Measurements from ENCODE around the gene HHIPL1. TPM values are rescaled to one million over a fixed set of nuclear protein-coding genes. Genes with fewer than 3 reads are reported as not detected.

The HHIPL1 gene
- 3.3 and 4.7 TPM in 2 replicates for total RNA-seq

GRCh38 chr14:99644723-99645544, at the start of gene HHIPL1:
Gene HHIPL1 (plus strand): TSS chr14:99645129. CDS start chr14:99645208, 79 bp downstream.

GRCh38 chr14:99603471-99604277, 41.3 kb upstream of the HHIPL1 start, which contains the start of gene CCDC85C:
Gene CCDC85C (minus strand): TSS chr14:99604207. CDS start chr14:99603959, 248 bp downstream.

GRCh38 chr14:99683619-99684409, 38.9 kb downstream of the HHIPL1 start, which contains the start of gene CYP46A1:
Gene CYP46A1 (plus strand): TSS chr14:99684298. CDS start chr14:99684418, 120 bp downstream.

Other genes starting within 250 kb of the HHIPL1 start
- gene SETD3, start 164.3 kb upstream of the HHIPL1 start, total RNA-seq: 51.2 and 53.3 TPM in 2 replicates
- gene CCNK, start 163.7 kb upstream of the HHIPL1 start, total RNA-seq: 14.0 and 24.6 TPM in 2 replicates
- gene CCDC85C, start 40.9 kb upstream of the HHIPL1 start, total RNA-seq: 23.6 and 28.2 TPM in 2 replicates
- gene CYP46A1, start 39.2 kb downstream of the HHIPL1 start, total RNA-seq: 0.07 and 0.15 TPM in 2 replicates
- gene EML1, start 148.3 kb downstream of the HHIPL1 start, total RNA-seq: 24.8 and 37.9 TPM in 2 replicates

All from mammary microvascular endothelial cell (primary cell).